Measurements from ENCODE around the gene OCIAD1. TPM values are rescaled to one million over a fixed set of nuclear protein-coding genes. Genes with fewer than 3 reads are reported as not detected.

OCIAD1 gene
- total RNA-seq, 4 donors from 2014 or later, result 73.7 to 95.8 (median 78.9) TPM

GRCh38 chr4:48853604-48854394 lies 22.9 kb downstream of the OCIAD1 start:
- WGBS, result 94% methylated on average over 4 of the region's 4 CpGs
- peaks cover 10 to 90% (median 70%) of the 10 kb centered on the region in 4 donors for H3K36me3 ChIP-seq
- H3K27me3 ChIP-seq, result no peaks in the 10 kb centered on the region
- H3K9me3 ChIP-seq, result no peaks in the 10 kb centered on the region
- H3K4me1 ChIP-seq, result no peaks in the 10 kb centered on the region
- H3K27ac ChIP-seq (replicated peaks in 1 of 4), result no peak overlapping the region
- H3K4me3 ChIP-seq, result no peak overlapping the region
- TF ChIP-seq POLR2A (IDR thresholded peaks at IDR 0.05; ENCODE audit: low read depth) (no peak), EP300 (IDR thresholded peaks at IDR 0.05) (no peak), CTCF (IDR thresholded peaks at IDR 0.05) (no peak), POLR2AphosphoS5 (IDR thresholded peaks at IDR 0.05) (no peak)
- no peak for DNase-seq (ENCODE audit: extremely low spot score)
- intact Hi-C loops (cut with DNase I), result no loop called here

DNA sequence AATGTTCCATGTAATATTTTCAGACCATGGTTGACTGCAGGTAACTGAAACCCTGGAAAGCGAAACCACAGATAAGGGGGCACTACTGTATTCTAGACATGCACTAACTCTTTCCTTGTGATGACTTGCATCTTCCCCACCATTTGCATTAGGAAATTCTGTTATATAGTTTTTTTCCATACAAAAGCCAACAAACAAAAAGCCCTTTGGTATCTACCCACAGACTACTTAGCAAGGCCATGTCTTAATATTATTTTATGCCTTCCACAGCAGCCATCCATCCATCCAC lies 23.5 kb downstream of the OCIAD1 start:
- 95% methylated on average over 1 of the region's 1 CpG for WGBS
- no peak overlapping the region for H3K4me3 ChIP-seq
- no peaks in the 10 kb centered on the region for H3K9me3 ChIP-seq
- DNase-seq (ENCODE audit: extremely low spot score), result no peak
- H3K36me3 ChIP-seq, result peaks cover 10 to 86% (median 67%) of the 10 kb centered on the region in 4 donors
- no peak for TF ChIP-seq EP300 (IDR thresholded peaks at IDR 0.05)
- TF ChIP-seq POLR2AphosphoS5 (IDR thresholded peaks at IDR 0.05), result no peak
- no peak for TF ChIP-seq POLR2A (IDR thresholded peaks at IDR 0.05; ENCODE audit: low read depth)
- no peak for TF ChIP-seq CTCF (IDR thresholded peaks at IDR 0.05)
- intact Hi-C loops (cut with DNase I), result no loop called here
- no peak overlapping the region for H3K27ac ChIP-seq (replicated peaks in 1 of 4)
- H3K4me1 ChIP-seq, result no peaks in the 10 kb centered on the region
- no peaks in the 10 kb centered on the region for H3K27me3 ChIP-seq

DNA sequence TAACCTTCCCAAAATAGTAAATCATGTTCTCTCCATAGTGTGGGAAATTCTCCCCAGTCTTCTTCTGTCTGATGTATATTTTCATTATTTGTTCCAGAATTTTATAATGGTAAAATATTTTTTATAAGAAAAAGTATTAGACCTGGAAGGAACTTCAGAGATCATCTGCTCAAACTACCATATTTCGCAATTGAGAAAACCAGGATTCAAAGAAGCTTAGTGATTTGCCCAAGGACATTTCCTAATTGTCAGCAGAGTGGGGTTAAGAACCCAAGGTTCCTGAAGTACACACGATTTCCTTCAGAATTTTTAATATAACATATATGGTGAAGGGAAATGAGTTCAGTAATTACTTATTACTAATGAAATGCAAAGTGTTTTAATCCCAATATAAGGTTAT lies 24.1 kb downstream of the OCIAD1 start:
- Histone ChIP-seq H3K36me3 (peaks cover 9 to 87% (median 64%) of the 10 kb centered on the region in 4 donors), H3K9me3 (no peaks in the 10 kb centered on the region), H3K27ac (replicated peaks in 1 of 4) (no peak overlapping the region), H3K27me3 (no peaks in the 10 kb centered on the region), H3K4me3 (no peak overlapping the region), H3K4me1 (no peaks in the 10 kb centered on the region)
- intact Hi-C loops (cut with DNase I), result no loop called here
- WGBS, result 96% methylated on average over 2 of the region's 2 CpGs
- no peak for DNase-seq (ENCODE audit: extremely low spot score)
- TF ChIP-seq EP300 (IDR thresholded peaks at IDR 0.05) (no peak), CTCF (IDR thresholded peaks at IDR 0.05) (no peak), POLR2AphosphoS5 (IDR thresholded peaks at IDR 0.05) (no peak), POLR2A (IDR thresholded peaks at IDR 0.05; ENCODE audit: low read depth) (no peak)

DNA sequence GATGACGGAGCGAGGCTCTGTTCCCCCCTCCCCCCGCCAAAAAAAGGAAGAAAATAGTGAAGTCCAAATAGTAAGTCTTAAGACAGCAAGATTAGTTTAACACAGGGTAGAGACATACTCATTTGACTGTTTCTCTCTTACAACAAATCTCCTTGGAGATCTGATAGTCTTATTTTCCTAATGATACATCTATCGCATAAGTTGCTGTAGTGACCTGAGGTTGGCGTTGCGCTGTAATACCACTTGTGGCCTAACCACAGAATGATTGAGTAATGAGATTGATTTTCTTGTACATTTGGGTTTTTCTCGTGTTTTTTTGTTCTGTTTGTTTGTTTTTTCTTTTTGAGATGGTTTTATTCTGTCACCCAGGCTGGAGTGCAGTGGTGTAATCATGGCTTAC lies 27.2 kb downstream of the OCIAD1 start:
- intact Hi-C loops (cut with DNase I), result no loop called here
- H3K9me3 ChIP-seq, result no peaks in the 10 kb centered on the region
- no peak overlapping the region for H3K4me3 ChIP-seq
- no peaks in the 10 kb centered on the region for H3K4me1 ChIP-seq
- H3K36me3 ChIP-seq, result peaks cover 0 to 77% (median 51%) of the 10 kb centered on the region in 4 donors
- WGBS, result 93% methylated on average over 7 of the region's 7 CpGs
- TF ChIP-seq POLR2A (IDR thresholded peaks at IDR 0.05; ENCODE audit: low read depth) (no peak), CTCF (IDR thresholded peaks at IDR 0.05) (no peak), EP300 (IDR thresholded peaks at IDR 0.05) (no peak), POLR2AphosphoS5 (IDR thresholded peaks at IDR 0.05) (no peak)
- DNase-seq (ENCODE audit: extremely low spot score), result no peak
- H3K27ac ChIP-seq (replicated peaks in 1 of 4), result no peak overlapping the region
- H3K27me3 ChIP-seq, result no peaks in the 10 kb centered on the region

- no peak overlapping the region for H3K4me3 ChIP-seq
- no peaks in the 10 kb centered on the region for H3K4me1 ChIP-seq
- H3K9me3 ChIP-seq, result peaks cover 0 to 5% (median 0%) of the 10 kb centered on the region in 4 donors
- H3K27ac ChIP-seq (replicated peaks in 1 of 4), result no peak overlapping the region
- no peak for TF ChIP-seq POLR2A (IDR thresholded peaks at IDR 0.05; ENCODE audit: low read depth)
- WGBS, result 86% methylated on average over 3 of the region's 3 CpGs
- no peaks in the 10 kb centered on the region for H3K27me3 ChIP-seq
- intact Hi-C loops (cut with DNase I), result no loop called here
- no peak for DNase-seq (ENCODE audit: extremely low spot score)
- peaks cover 0 to 45% (median 23%) of the 10 kb centered on the region in 4 donors for H3K36me3 ChIP-seq
These were observed 31.1 kb downstream of the OCIAD1 start for GRCh38 chr4:48862038-48862437.
